Progenitor cell of endocrine pancreas (in vitro differentiated cells): ENCODE measurements around the gene ZC4H2. TPM values are rescaled to one million over a fixed set of nuclear protein-coding genes. Genes with fewer than 3 reads are reported as not detected.
A peak's percentile ranks its signal among the peaks of the same experiment; 100 is the strongest.
"Not testable (repeated sequence)": the region's sequence is repeated elsewhere in the genome, so short reads cannot be mapped to it uniquely, and the experiment has no call there.

ENCODE experiments used
- DNase-seq: peaks from one replicate; pipeline ENCODE4 v3.0.0; 2021; ENCODE audit warnings: low spot score; ENCODE audit not compliant: unreplicated experiment
- H3K27ac Mint-ChIP-seq: 2 replicates; pipeline ENCODE4 v1.8.0; 2021; ENCODE audit warnings: mild to moderate bottlenecking, moderate library complexity, mixed read lengths
- H3K27me3 Mint-ChIP-seq: 2 replicates; pipeline ENCODE4 v1.8.0; 2021; ENCODE audit warnings: mixed read lengths
- H3K36me3 Mint-ChIP-seq: 2 replicates; pipeline ENCODE4 v1.8.0; 2022; ENCODE audit warnings: mixed read lengths; ENCODE audit not compliant: insufficient read depth
- H3K4me1 Mint-ChIP-seq: 2 replicates; pipeline ENCODE4 v1.8.0; 2021; ENCODE audit warnings: low read depth, mixed read lengths
- H3K4me3 Mint-ChIP-seq: 2 replicates; pipeline ENCODE4 v1.8.0; 2021; ENCODE audit warnings: low read depth, mild to moderate bottlenecking, moderate library complexity, mixed read lengths
- H3K9me3 Mint-ChIP-seq: 2 replicates; pipeline ENCODE4 v1.8.0; 2021; ENCODE audit warnings: low read depth, mixed read lengths
- CTCF ChIP-seq: fragments of 200-600 bp; sonication (generic); IDR thresholded peaks from one replicate; pipeline ENCODE4 v1.5.0; 2021; ENCODE audit warnings: antibody characterized with exemption, mild to moderate bottlenecking; ENCODE audit not compliant: unreplicated experiment
- long read RNA-seq: library from polyadenylated mRNA; unstranded; transcript quantifications from one replicate; pipeline ENCODE4 v2.0.0, GENCODE V29; 2020
- total RNA-seq: library from RNA; stranded (reverse); gene quantifications from 2 replicates; pipeline ENCODE4 v1.2.1, GENCODE V29; 2021

ZC4H2 gene
- total RNA-seq, result 32.3 and 37.0 TPM in 2 replicates
- long read RNA-seq, transcript ZC4H2-204 (5 exons, 841 nt), result minor isoform, 10 of 187 reads
- long read RNA-seq, transcript ZC4H2-207 (5 exons, 606 nt), result minor isoform, 25 of 187 reads
- long read RNA-seq, transcript ZC4H2-202 (5 exons, 2,184 nt), result major isoform, 125 of 187 reads
- long read RNA-seq, transcript ZC4H2-201 (5 exons, 2,363 nt), result minor isoform, 12 of 187 reads
- long read RNA-seq, partial matches to known transcripts, result 3 of 187 reads
- long read RNA-seq, other reads (novel, unspliced or antisense), result 11 of 187 reads

- Mint-ChIP-seq H3K4me3 (peak within 1 kb of the TSS; percentile 90), H3K27ac (peak within 1 kb of the TSS; percentile 94), H3K4me1 (peaks cover 1% of the 10 kb centered on the region), H3K36me3 (peaks cover 28% of the 10 kb centered on the region), H3K27me3 (no peaks in the 10 kb centered on the region), H3K9me3 (peaks cover 28% of the 10 kb centered on the region)
- no peak for TF ChIP-seq CTCF
- DNase-seq, result peak; percentile 46
Measured at GRCh38 chrX:64975989-64976672, at the start of gene ZC4H2. TSS of gene ZC4H2 (minus strand) at chrX:64976450. CDS start at chrX:64976377, 73 bp downstream.

GRCh38 chrX:65017451-65017850, 41.2 kb upstream of the ZC4H2 start:
- Mint-ChIP-seq H3K4me1 (peaks cover 3% of the 10 kb centered on the region), H3K9me3 (peaks cover 37% of the 10 kb centered on the region), H3K4me3 (no peak overlapping the region), H3K27ac (no peak overlapping the region), H3K36me3 (peaks cover under 1% of the 10 kb centered on the region), H3K27me3 (no peaks in the 10 kb centered on the region)
- no peak for DNase-seq
- TF ChIP-seq CTCF, result no peak

GRCh38 chrX:65014230-65014629, 38.0 kb upstream of the ZC4H2 start:
- H3K4me1 Mint-ChIP-seq, result peaks cover 3% of the 10 kb centered on the region
- TF ChIP-seq CTCF, result no peak
- no peaks in the 10 kb centered on the region for H3K27me3 Mint-ChIP-seq
- H3K27ac Mint-ChIP-seq, result no peak overlapping the region
- H3K9me3 Mint-ChIP-seq, result peaks cover 15% of the 10 kb centered on the region
- DNase-seq, result no peak
- no peaks in the 10 kb centered on the region for H3K36me3 Mint-ChIP-seq
- H3K4me3 Mint-ChIP-seq, result no peak overlapping the region

- Mint-ChIP-seq H3K36me3 (peaks cover 4% of the 10 kb centered on the region), H3K4me3 (no peak overlapping the region), H3K27me3 (no peaks in the 10 kb centered on the region), H3K9me3 (peaks cover 25% of the 10 kb centered on the region), H3K4me1 (peaks cover 3% of the 10 kb centered on the region), H3K27ac (no peak overlapping the region)
- no peak for TF ChIP-seq CTCF
- no peak for DNase-seq
Measured at GRCh38 chrX:65009459-65009858, 33.2 kb upstream of the ZC4H2 start.

GRCh38 chrX:65002208-65002607, 26.0 kb upstream of the ZC4H2 start:
- DNase-seq, H3K4me3 Mint-ChIP-seq, H3K27ac Mint-ChIP-seq, H3K27me3 Mint-ChIP-seq, H3K4me1 Mint-ChIP-seq: not testable (repeated sequence)
- Mint-ChIP-seq H3K9me3 (peaks cover 39% of the 10 kb centered on the region), H3K36me3 (peaks cover 10% of the 10 kb centered on the region)

GRCh38 chrX:64996805-64997204, 20.6 kb upstream of the ZC4H2 start:
- peaks cover 41% of the 10 kb centered on the region for H3K9me3 Mint-ChIP-seq
- H3K4me1 Mint-ChIP-seq, result no peaks in the 10 kb centered on the region
- H3K27me3 Mint-ChIP-seq, result no peaks in the 10 kb centered on the region
- TF ChIP-seq CTCF, result no peak
- H3K36me3 Mint-ChIP-seq, result peaks cover 5% of the 10 kb centered on the region
- H3K4me3 Mint-ChIP-seq, result no peak overlapping the region
- no peak for DNase-seq
- H3K27ac Mint-ChIP-seq, result no peak overlapping the region
